H9 (cell line): ENCODE results near the gene SPATS2. TPM values are rescaled to one million over a fixed set of nuclear protein-coding genes. Genes with fewer than 3 reads are reported as not detected.

Source experiments
- DNase-seq: peaks from one replicate; pipeline ENCODE4 v3.0.0-alpha.2; 2017
- H2AFZ ChIP-seq: one replicate; pipeline ENCODE4 v1.6.1; 2013; ENCODE audit warnings: mild to moderate bottlenecking, low read length, control low read depth, moderate library complexity
- H2AK5ac ChIP-seq: 2 replicates; pipeline ENCODE4 v1.6.1; 2013; ENCODE audit warnings: low read length, control low read depth, mixed read lengths; ENCODE audit not compliant: insufficient read length
- H2BK120ac ChIP-seq: one replicate; pipeline ENCODE4 v1.6.1; 2013; ENCODE audit warnings: low read depth, mild to moderate bottlenecking, low read length, control low read depth, inconsistent platforms; ENCODE audit not compliant: poor library complexity, severe bottlenecking
- H2BK12ac ChIP-seq: 2 replicates; pipeline ENCODE4 v1.6.1; 2013; ENCODE audit warnings: low read length, control low read depth, mixed read lengths, low read depth; ENCODE audit not compliant: insufficient read length
- H2BK15ac ChIP-seq: 2 replicates; pipeline ENCODE4 v1.6.1; 2013; ENCODE audit warnings: low read depth, low read length, control low read depth
- H2BK20ac ChIP-seq: one replicate; pipeline ENCODE4 v1.6.1; 2013; ENCODE audit warnings: low read depth, mild to moderate bottlenecking, low read length, control low read depth, inconsistent platforms; ENCODE audit not compliant: poor library complexity, severe bottlenecking
- H2BK5ac ChIP-seq: 2 replicates; pipeline ENCODE4 v1.6.1; 2013; ENCODE audit warnings: low read length, control low read depth, mixed read lengths; ENCODE audit not compliant: insufficient read length
- H3K14ac ChIP-seq: 2 replicates; pipeline ENCODE4 v1.6.1; 2013; ENCODE audit warnings: low read length, control low read depth; ENCODE audit not compliant: insufficient read depth
- H3K18ac ChIP-seq: 2 replicates; pipeline ENCODE4 v1.6.1; 2013; ENCODE audit warnings: low read depth, mild to moderate bottlenecking, mixed read lengths, low read length, control low read depth; ENCODE audit not compliant: insufficient read length
- H3K23ac ChIP-seq: 2 replicates; pipeline ENCODE4 v1.6.1; 2013; ENCODE audit warnings: low read length, control low read depth, mixed read lengths, low read depth; ENCODE audit not compliant: insufficient read length
- H3K23me2 ChIP-seq: 2 replicates; pipeline ENCODE4 v1.6.1; 2013; ENCODE audit warnings: low read depth, mild to moderate bottlenecking, mixed read lengths, low read length, control low read depth; ENCODE audit not compliant: insufficient read length, poor library complexity, severe bottlenecking
- H3K27ac ChIP-seq: 2 replicates; pipeline ENCODE4 v1.5.1; 2013; ENCODE audit warnings: low read length, control low read depth, mixed read lengths, low read depth; ENCODE audit not compliant: insufficient read length
- H3K27me3 ChIP-seq: 2 replicates; pipeline ENCODE4 v1.6.1; 2013; ENCODE audit warnings: low read length, control low read depth, inconsistent platforms; ENCODE audit not compliant: insufficient read depth
- H3K4ac ChIP-seq: 2 replicates; pipeline ENCODE4 v1.6.1; 2013; ENCODE audit warnings: low read depth, mild to moderate bottlenecking, control low read depth, inconsistent platforms, low read length, moderate library complexity
- H3K4me1 ChIP-seq: 2 replicates; pipeline ENCODE4 v1.6.1; 2013; ENCODE audit warnings: low read length, control low read depth, inconsistent platforms; ENCODE audit not compliant: insufficient read depth
- H3K4me2 ChIP-seq: 2 replicates; pipeline ENCODE4 v1.6.1; 2013; ENCODE audit warnings: low read length, control low read depth, mixed read lengths; ENCODE audit not compliant: insufficient read length, insufficient read depth
- H3K56ac ChIP-seq: 2 replicates; pipeline ENCODE4 v1.6.1; 2013; ENCODE audit warnings: low read depth, mild to moderate bottlenecking, mixed read lengths, low read length, control low read depth; ENCODE audit not compliant: insufficient read length
- H3K79me1 ChIP-seq: 2 replicates; pipeline ENCODE4 v1.6.1; 2013; ENCODE audit warnings: low read depth, mild to moderate bottlenecking, moderate library complexity, low read length, control low read depth, inconsistent platforms; ENCODE audit not compliant: insufficient read depth, poor library complexity, severe bottlenecking
- H3K79me2 ChIP-seq: 2 replicates; pipeline ENCODE4 v1.6.1; 2013; ENCODE audit warnings: low read length, control low read depth, inconsistent platforms; ENCODE audit not compliant: insufficient read depth
- H3K9ac ChIP-seq: 2 replicates; pipeline ENCODE4 v1.6.1; 2013; ENCODE audit warnings: low read length, control low read depth, mixed read lengths; ENCODE audit not compliant: insufficient read length; ENCODE audit errors: extremely low read depth
- H3K9me3 ChIP-seq: one replicate; pipeline ENCODE4 v1.6.1; 2013; ENCODE audit warnings: low read depth, low read length, inconsistent platforms; ENCODE audit not compliant: control insufficient read depth
- H3T11ph ChIP-seq: one replicate; pipeline ENCODE4 v1.6.1; 2013; ENCODE audit warnings: mild to moderate bottlenecking, low read length, control low read depth, inconsistent platforms
- H4K20me1 ChIP-seq: one replicate; pipeline ENCODE4 v1.6.1; 2013; ENCODE audit not compliant: control insufficient read depth, insufficient read length, insufficient read depth
- H4K5ac ChIP-seq: 2 replicates; pipeline ENCODE4 v1.6.1; 2013; ENCODE audit warnings: low read depth, mild to moderate bottlenecking, mixed read lengths, low read length, control low read depth; ENCODE audit not compliant: insufficient read length
- H4K8ac ChIP-seq: replicated peaks from 2 replicates; pipeline ENCODE4 v1.6.1; 2013; ENCODE audit warnings: low read length, control low read depth, mixed read lengths, low read depth; ENCODE audit not compliant: insufficient read length
- H4K91ac ChIP-seq: 2 replicates; pipeline ENCODE4 v1.6.1; 2013; ENCODE audit warnings: low read depth, mild to moderate bottlenecking, moderate library complexity, mixed read lengths, low read length, control low read depth; ENCODE audit not compliant: insufficient read length
- H3K27ac Mint-ChIP-seq, 3 experiments: 2 replicates in 2 of 3; 3 replicates in 1 of 3; pipeline ENCODE4 v1.8.0; 2020 to 2021; ENCODE audit warnings: mixed read lengths in 3 of 3, mild to moderate bottlenecking in 1 of 3, moderate library complexity in 1 of 3
- H3K27me3 Mint-ChIP-seq: 2 replicates; pipeline ENCODE4 v1.8.0; 2021; ENCODE audit warnings: low read depth, mild to moderate bottlenecking, moderate library complexity, mixed read lengths
- H3K36me3 Mint-ChIP-seq, 3 experiments: 2 replicates in 2 of 3; 3 replicates in 1 of 3; pipeline ENCODE4 v1.8.0; 2020 to 2021; ENCODE audit warnings: low read depth in 3 of 3, mixed read lengths in 3 of 3; ENCODE audit not compliant: insufficient read depth in 1 of 3
- H3K4me1 Mint-ChIP-seq, 2 experiments: 2 replicates each; pipeline ENCODE4 v1.8.0; 2020; ENCODE audit warnings: mixed read lengths in 2 of 2
- H3K4me3 Mint-ChIP-seq, 2 experiments: 2 replicates in 1 of 2; 3 replicates in 1 of 2; pipeline ENCODE4 v1.8.0; 2020 to 2021; ENCODE audit warnings: mild to moderate bottlenecking in 2 of 2, mixed read lengths in 2 of 2, moderate library complexity in 1 of 2
- H3K9me3 Mint-ChIP-seq, 2 experiments: 2 replicates in 1 of 2; 3 replicates in 1 of 2; pipeline ENCODE4 v1.8.0; 2020; ENCODE audit warnings: mild to moderate bottlenecking in 2 of 2, mixed read lengths in 2 of 2, moderate library complexity in 1 of 2
- WGBS: extraction: QIAGEN DNeasy Blood & Tissue Kit; methylation state at CpG from one replicate; pipeline ENCODE4 v1.1.7; 2013; ENCODE audit warnings: missing lambda C conversion rate, low lambda C conversion rate, mixed read lengths; ENCODE audit not compliant: insufficient read length; ENCODE audit errors: extremely low coverage; 5-methylcytosine and 5-hydroxymethylcytosine counted together
- total RNA-seq: library from RNA; stranded (reverse); gene quantifications from 2 replicates; pipeline ENCODE4 v1.2.1, GENCODE V29; 2021
- TF ChIP-seq, protein P1 (sequence below): fragments of 200-600 bp; sonication (generic); conservative IDR thresholded peaks from 3 replicates; pipeline ENCODE4 v1.8.0; 2021; ENCODE audit warnings: antibody characterized with exemption, mild to moderate bottlenecking

SPATS2 gene
- total RNA-seq, 1 experiment from 2014 or later = 17.1 TPM

DNA sequence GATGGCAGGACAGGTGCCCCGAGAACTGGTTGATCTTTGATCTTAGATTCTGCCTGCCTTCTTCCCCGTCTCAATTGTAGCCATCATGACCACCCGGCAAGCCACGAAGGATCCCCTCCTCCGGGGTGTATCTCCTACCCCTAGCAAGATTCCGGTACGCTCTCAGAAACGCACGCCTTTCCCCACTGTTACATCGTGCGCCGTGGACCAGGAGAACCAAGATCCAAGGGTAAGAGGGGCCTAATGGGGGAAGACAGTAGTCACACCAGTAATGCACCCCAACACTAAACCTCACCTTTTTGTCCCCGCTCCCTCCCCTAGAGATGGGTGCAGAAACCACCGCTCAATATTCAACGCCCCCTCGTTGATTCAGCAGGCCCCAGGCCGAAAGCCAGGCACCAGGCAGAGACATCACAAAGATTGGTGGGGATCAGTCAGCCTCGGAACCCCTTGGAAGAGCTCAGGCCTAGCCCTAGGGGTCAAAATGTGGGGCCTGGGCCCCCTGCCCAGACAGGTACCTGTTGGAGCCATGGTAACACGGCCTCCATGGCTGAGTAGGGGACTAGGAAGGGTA is 43.7 kb upstream of the SPATS2 start:
- Histone ChIP-seq H4K91ac (no peak overlapping the region), H3K27ac (no peak overlapping the region), H3K9ac (peak overlapping the region; percentile 80), H4K5ac (no peak overlapping the region), H2BK20ac (no peak overlapping the region), H3K56ac (no peak overlapping the region), H2BK120ac (no peak overlapping the region), H2BK15ac (no peak overlapping the region), H3K4ac (no peak overlapping the region), H4K20me1 (no peaks in the 10 kb centered on the region), H3K4me2 (peak overlapping the region; percentile 99), H3K9me3 (no peaks in the 10 kb centered on the region), H2AK5ac (no peak overlapping the region), H4K8ac (no peak overlapping the region), H2AFZ (no peak overlapping the region), H3K4me1 (no peaks in the 10 kb centered on the region), H3K23me2 (peaks cover 7% of the 10 kb centered on the region), H3K14ac (peak overlapping the region; percentile 55), H2BK5ac (no peak overlapping the region), H3K18ac (no peak overlapping the region), H3K23ac (no peak overlapping the region), H2BK12ac (no peak overlapping the region), H3K27me3 (no peaks in the 10 kb centered on the region), H3K79me1 (peaks cover 3% of the 10 kb centered on the region), H3T11ph (no peak overlapping the region), H3K79me2 (no peaks in the 10 kb centered on the region; the same call in 1 of the 2 replicates)
- Mint-ChIP-seq H3K36me3 (peaks cover 12 to 42% (median 31%) of the 10 kb centered on the region in 3 experiments; a peak in 6 of 7 replicates), H3K9me3 (no peaks in the 10 kb centered on the region), H3K27ac (peak overlapping the region; percentile 92 to 99 (median 98); a peak in 5 of 7 replicates), H3K27me3 (peaks cover 6% of the 10 kb centered on the region), H3K4me1 (peaks cover 10 to 21% of the 10 kb centered on the region in 2 experiments), H3K4me3 (peak overlapping the region; percentile 100)
- no CpG with 5 or more reads among the region's 19 CpGs for WGBS
- TF ChIP-seq, protein P1, sequence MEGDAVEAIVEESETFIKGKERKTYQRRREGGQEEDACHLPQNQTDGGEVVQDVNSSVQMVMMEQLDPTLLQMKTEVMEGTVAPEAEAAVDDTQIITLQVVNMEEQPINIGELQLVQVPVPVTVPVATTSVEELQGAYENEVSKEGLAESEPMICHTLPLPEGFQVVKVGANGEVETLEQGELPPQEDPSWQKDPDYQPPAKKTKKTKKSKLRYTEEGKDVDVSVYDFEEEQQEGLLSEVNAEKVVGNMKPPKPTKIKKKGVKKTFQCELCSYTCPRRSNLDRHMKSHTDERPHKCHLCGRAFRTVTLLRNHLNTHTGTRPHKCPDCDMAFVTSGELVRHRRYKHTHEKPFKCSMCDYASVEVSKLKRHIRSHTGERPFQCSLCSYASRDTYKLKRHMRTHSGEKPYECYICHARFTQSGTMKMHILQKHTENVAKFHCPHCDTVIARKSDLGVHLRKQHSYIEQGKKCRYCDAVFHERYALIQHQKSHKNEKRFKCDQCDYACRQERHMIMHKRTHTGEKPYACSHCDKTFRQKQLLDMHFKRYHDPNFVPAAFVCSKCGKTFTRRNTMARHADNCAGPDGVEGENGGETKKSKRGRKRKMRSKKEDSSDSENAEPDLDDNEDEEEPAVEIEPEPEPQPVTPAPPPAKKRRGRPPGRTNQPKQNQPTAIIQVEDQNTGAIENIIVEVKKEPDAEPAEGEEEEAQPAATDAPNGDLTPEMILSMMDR = no peak
- DNase-seq = no peak
